Activated CD4-positive, alpha-beta T cell treated with anti-CD3 and anti-CD28 coated beads for 1 hour (primary cell): ENCODE data around the gene SRPX2.

ENCODE experiments used
- DNase-seq: peaks from one replicate; pipeline ENCODE4 v3.0.0-alpha.2; 2020

SRPX2 gene

GRCh38 chrX:100643956-100644860 lies at the start of gene SRPX2:
Gene SRPX2, plus strand, starts transcription at chrX:100644199. Its CDS starts 2,124 bp downstream, at chrX:100646323.
- DNase-seq: no peak

GRCh38 chrX:100596601-100597000 lies 47.4 kb upstream of the SRPX2 start:
- DNase-seq: no peak

- no peak for DNase-seq
These were observed 44.5 kb upstream of the SRPX2 start for GRCh38 chrX:100599456-100599855.

GRCh38 chrX:100600340-100600739 lies 43.7 kb upstream of the SRPX2 start:
- no peak for DNase-seq

- no peak for DNase-seq
These were observed 43.2 kb upstream of the SRPX2 start for GRCh38 chrX:100600758-100601157.

GRCh38 chrX:100606753-100607152 lies 37.2 kb upstream of the SRPX2 start:
- DNase-seq: no peak

GRCh38 chrX:100609591-100609990 lies 34.4 kb upstream of the SRPX2 start:
- no peak for DNase-seq

- DNase-seq: no peak
These were observed 32.0 kb upstream of the SRPX2 start for GRCh38 chrX:100611951-100612350.

GRCh38 chrX:100615005-100615404 lies 29.0 kb upstream of the SRPX2 start:
- DNase-seq: no peak

GRCh38 chrX:100623001-100623400 lies 21.0 kb upstream of the SRPX2 start:
- DNase-seq: no peak

- DNase-seq: no peak
These were observed 18.0 kb upstream of the SRPX2 start for GRCh38 chrX:100625985-100626491.

GRCh38 chrX:100635040-100635439 lies 9.0 kb upstream of the SRPX2 start:
- DNase-seq: no peak

- no peak for DNase-seq
These were observed 8.0 kb upstream of the SRPX2 start for GRCh38 chrX:100635989-100636320.

GRCh38 chrX:100636321-100636991 lies 7.5 kb upstream of the SRPX2 start, which contains the start of gene TSPAN6:
Gene TSPAN6, minus strand, starts transcription at chrX:100636806. Its CDS starts 112 bp downstream, at chrX:100636694.
- DNase-seq: peak; percentile 55

- DNase-seq: no peak
These were observed 1.7 kb upstream of the SRPX2 start for GRCh38 chrX:100642290-100642689.

GRCh38 chrX:100643212-100643611 lies 787 bp upstream of the SRPX2 start:
- no peak for DNase-seq

- DNase-seq: no peak
These were observed 1.1 kb downstream of the SRPX2 start for GRCh38 chrX:100645106-100645505.

GRCh38 chrX:100647095-100647494 lies 3.1 kb downstream of the SRPX2 start:
- DNase-seq: no peak

GRCh38 chrX:100647739-100648138 lies 3.7 kb downstream of the SRPX2 start:
- no peak for DNase-seq

GRCh38 chrX:100648458-100649417 lies 4.7 kb downstream of the SRPX2 start:
- DNase-seq: no peak

GRCh38 chrX:100649550-100650356 lies 5.8 kb downstream of the SRPX2 start:
- no peak for DNase-seq

- DNase-seq: no peak
These were observed 6.8 kb downstream of the SRPX2 start for GRCh38 chrX:100650841-100651240.
